ENCODE measurements around the gene ZNF324B. TPM values are rescaled to one million over a fixed set of nuclear protein-coding genes. Genes with fewer than 3 reads are reported as not detected.

The ZNF324B gene
- 5.5 to 7.9 TPM (median 7.5 TPM) in 5 replicates for total RNA-seq (2022; extraction: Qiagen RNA extraction)

GRCh38 chr19:58451358-58452101, at the start of gene ZNF324B:
Gene ZNF324B (plus strand): TSS chr19:58451622. CDS start chr19:58453702, 2,080 bp downstream.

DNA sequence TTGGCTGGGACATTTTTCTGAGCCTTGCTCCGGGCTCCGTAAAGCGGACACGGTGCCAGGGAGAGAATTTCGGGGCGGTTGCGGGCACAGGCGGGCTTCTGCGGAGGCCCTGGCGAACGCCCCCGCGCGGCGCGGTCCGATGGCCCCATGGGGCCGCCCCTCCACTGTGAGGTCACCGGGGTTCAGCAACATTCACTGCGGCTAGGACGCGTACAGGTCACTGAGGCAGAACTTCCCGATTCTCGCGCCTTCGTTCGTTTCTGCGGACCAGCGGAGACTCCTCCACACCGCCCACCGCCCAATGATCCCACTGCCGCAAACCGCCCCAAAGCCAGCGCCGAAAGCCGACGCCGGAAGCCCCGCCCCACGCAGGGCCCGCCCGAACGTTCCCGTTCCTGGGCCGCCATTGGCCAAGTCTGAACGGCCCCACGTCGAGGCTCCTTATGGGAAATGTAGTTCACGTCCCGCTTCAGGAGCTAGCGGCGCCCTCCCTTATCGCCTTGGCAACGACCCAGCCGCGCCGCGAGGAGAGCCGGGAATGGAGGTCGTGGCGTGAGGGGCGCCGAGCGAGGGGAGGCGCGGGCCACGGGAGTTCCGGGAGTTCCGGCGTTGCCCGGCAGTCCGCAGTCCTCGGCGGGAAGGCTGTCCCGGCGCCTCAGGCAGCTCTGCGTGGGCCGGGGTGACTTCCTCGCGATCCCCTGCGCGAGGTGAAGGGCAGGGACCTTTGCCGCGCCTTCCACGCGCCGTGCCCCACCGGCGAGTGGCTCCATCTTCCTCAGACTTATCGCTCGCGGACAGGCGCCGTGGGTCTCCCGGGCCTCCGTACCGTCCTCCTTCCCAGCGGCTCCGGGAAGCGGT, 43.0 kb upstream of the ZNF324B start, which contains the start of gene ZNF584:
TSS of gene ZNF584 (plus strand) at position 498 of the 858 bp plus-strand sequence. CDS start 499 bp downstream, outside the sequence.

GRCh38 chr19:58439576-58440554, 11.6 kb upstream of the ZNF324B start, which contains the start of gene ZNF132:
Gene ZNF132 (minus strand): TSS chr19:58440153. CDS start chr19:58439821, 332 bp downstream.

DNA sequence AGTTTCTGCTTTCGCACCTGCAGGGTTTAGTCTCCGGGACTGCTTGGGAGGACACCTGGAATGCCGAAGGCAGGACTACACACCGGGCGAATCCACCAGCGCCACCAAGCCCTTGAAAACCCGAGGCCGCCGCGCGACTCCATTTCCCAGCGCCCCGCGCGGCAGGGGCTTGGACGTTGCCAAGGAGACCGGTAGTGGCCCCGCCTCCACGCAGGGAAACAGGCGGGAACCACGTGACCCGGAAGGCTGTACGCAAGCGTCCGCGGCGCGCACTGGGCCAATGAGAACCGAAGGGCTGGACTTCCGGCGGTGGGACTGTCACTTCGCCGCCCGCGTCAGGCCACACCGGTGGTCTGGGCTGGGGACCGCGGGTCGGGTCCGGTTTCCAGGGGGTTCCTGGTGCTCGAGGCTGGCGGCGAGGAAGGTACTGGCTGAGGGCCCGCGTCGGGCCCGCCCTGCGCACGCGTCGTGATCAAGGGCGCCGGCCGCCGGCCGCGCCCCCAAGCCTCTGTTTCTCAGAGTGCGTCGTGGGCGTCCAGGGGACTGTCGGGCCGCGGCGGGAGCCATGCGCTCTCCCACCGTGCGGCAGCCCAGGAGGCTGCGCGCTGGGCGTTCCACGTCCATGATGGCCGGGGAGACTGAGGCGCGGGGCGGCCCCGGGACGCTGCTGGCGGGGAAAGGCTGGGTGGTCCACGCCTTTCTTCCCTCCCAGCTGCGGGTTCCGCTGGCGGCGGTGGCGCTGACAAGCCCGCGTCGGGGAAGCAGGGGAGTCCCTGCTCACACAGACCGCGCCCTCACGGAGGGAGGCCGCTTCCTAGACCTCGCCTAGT, 15.6 kb downstream of the ZNF324B start, which contains the start of gene ZNF324:
TSS of gene ZNF324 (plus strand) at position 321 of the 830 bp plus-strand sequence. CDS start 2,106 bp downstream, outside the sequence.

DNA sequence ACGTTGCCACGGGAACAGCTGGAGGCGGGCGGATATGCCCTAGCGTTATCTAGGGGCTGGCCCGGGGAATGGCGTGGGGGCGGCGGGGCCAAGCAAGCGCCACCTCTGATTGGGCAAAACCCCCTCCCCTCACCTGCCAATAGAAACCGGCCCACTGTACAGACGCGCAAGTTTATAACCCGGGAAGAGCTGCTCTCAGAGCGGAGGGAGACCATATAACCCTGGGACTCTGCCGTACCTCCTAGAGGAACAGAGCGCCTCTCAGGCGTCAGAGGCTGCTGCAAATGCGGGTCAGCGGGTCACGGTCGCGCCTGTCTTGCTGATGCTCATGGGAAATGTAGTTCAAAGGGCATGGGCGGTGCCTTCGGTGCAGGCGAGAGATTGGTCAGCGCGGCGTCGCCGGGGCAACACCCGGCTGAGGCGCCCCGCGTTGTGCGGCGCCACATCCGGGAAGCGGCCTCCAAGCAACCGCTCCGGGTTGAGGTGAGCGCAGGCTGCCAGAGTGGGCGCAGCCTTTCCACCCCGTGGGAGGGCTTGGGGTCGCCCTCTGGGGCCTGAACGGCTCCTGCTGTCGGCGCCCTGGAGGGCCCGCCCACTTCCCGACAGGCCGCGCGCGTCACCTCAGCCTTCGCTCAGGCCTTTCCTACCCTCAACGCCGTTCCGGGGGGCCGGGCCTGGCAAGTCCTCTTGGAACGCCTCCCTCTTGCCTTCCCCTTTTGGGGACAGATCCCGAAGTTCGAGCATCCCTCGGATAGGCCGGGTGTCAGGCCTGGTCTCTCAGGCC, 24.5 kb downstream of the ZNF324B start, which contains the start of gene ZNF446:
TSS of gene ZNF446 (plus strand) at position 639 of the 784 bp plus-strand sequence. CDS start 867 bp downstream, outside the sequence.

Other genes with a start within 250 kb of the ZNF324B start
- gene ZNF544, start 222.7 kb upstream of the ZNF324B start, total RNA-seq (2022; extraction: Qiagen RNA extraction) = 11.2 to 18.7 TPM (median 17.9 TPM) in 5 replicates
- gene ZNF8, start 172.7 kb upstream of the ZNF324B start, total RNA-seq (2022; extraction: Qiagen RNA extraction) = 1.2 to 1.5 TPM (median 1.3 TPM) in 5 replicates
- gene ERVK3-1, start 146.2 kb upstream of the ZNF324B start, total RNA-seq (2022; extraction: Qiagen RNA extraction) = 89.6 to 105 TPM (median 92.7 TPM) in 5 replicates
- gene ZSCAN22, start 124.6 kb upstream of the ZNF324B start, total RNA-seq (2022; extraction: Qiagen RNA extraction) = 2.5 to 3.2 TPM (median 2.9 TPM) in 5 replicates
- gene A1BG, start 98.1 kb upstream of the ZNF324B start, total RNA-seq (2022; extraction: Qiagen RNA extraction) = 8.6 to 11.0 TPM (median 10.2 TPM) in 5 replicates
- 0.74 to 1.6 TPM (median 1.1 TPM) in 5 replicates for gene ZNF497, start 88.9 kb upstream of the ZNF324B start, total RNA-seq (2022; extraction: Qiagen RNA extraction)
- 0.86 to 1.5 TPM (median 1.2 TPM) in 5 replicates for gene ZNF837, start 70.6 kb upstream of the ZNF324B start, total RNA-seq (2022; extraction: Qiagen RNA extraction)
- 1,918 to 2,176 TPM (median 2,046 TPM) in 5 replicates for gene RPS5, start 64.4 kb upstream of the ZNF324B start, total RNA-seq (2022; extraction: Qiagen RNA extraction)
- 0.11 to 0.19 TPM (median 0.17 TPM) in 3 of 5 replicates, not detected in the others for gene RNF225, start 56.0 kb upstream of the ZNF324B start, total RNA-seq (2022; extraction: Qiagen RNA extraction)
- 17.0 to 19.0 TPM (median 18.4 TPM) in 5 replicates for gene ZNF584, start 43.0 kb upstream of the ZNF324B start, total RNA-seq (2022; extraction: Qiagen RNA extraction)
- 0.08 to 0.14 TPM (median 0.09 TPM) in 5 replicates for gene ZNF132, start 11.5 kb upstream of the ZNF324B start, total RNA-seq (2022; extraction: Qiagen RNA extraction)
- gene ZNF324, start 15.5 kb downstream of the ZNF324B start, total RNA-seq (2022; extraction: Qiagen RNA extraction) = 8.1 to 10.5 TPM (median 10.2 TPM) in 5 replicates
- 9.8 to 12.3 TPM (median 11.4 TPM) in 5 replicates for gene ZNF446, start 24.7 kb downstream of the ZNF324B start, total RNA-seq (2022; extraction: Qiagen RNA extraction)
- 20.1 to 31.2 TPM (median 26.7 TPM) in 5 replicates for gene SLC27A5, start 60.4 kb downstream of the ZNF324B start, total RNA-seq (2022; extraction: Qiagen RNA extraction)
- 11.1 to 22.6 TPM (median 21.3 TPM) in 5 replicates for gene ZBTB45, start 68.2 kb downstream of the ZNF324B start, total RNA-seq (2022; extraction: Qiagen RNA extraction)
- 620 to 956 TPM (median 843 TPM) in 5 replicates for gene TRIM28, start 92.4 kb downstream of the ZNF324B start, total RNA-seq (2022; extraction: Qiagen RNA extraction)
- 195 to 225 TPM (median 204 TPM) in 5 replicates for gene CHMP2A, start 103.5 kb downstream of the ZNF324B start, total RNA-seq (2022; extraction: Qiagen RNA extraction)
- gene UBE2M, start 107.0 kb downstream of the ZNF324B start, total RNA-seq (2022; extraction: Qiagen RNA extraction) = 131 to 164 TPM (median 141 TPM) in 5 replicates
- 6.6 to 15.0 TPM (median 12.8 TPM) in 5 replicates for gene MZF1, start 121.7 kb downstream of the ZNF324B start, total RNA-seq (2022; extraction: Qiagen RNA extraction)

Data from A549 treated with dexamethasone at 1 μM for 4 hours (cell line).